HCT116 (cell line): ENCODE results near the gene SCYGR3. TPM values are rescaled to one million over a fixed set of nuclear protein-coding genes. Genes with fewer than 3 reads are reported as not detected.

Source experiments
- ATAC-seq: fragments of 200-7000 bp; cut with Tn5 transposase; 2 replicates; pipeline ENCODE4 v1.9.1; 2020; ENCODE audit warnings: mild to moderate bottlenecking, moderate library complexity
- BruUV-seq: library from RNA; stranded (reverse); fragments of 400-500 nt; replicated peaks from 2 replicates; lab custom pipeline; 2021; lab: Mats Ljungman, UMichigan
- CTCF ChIA-PET: fragments of 300-600 bp; sonication (Branson Sonifier 250); formaldehyde crosslinking; loops from one replicate; lab custom pipeline; 2021; ENCODE audit warnings: antibody characterized with exemption; lab: Charles Lee
- POLR2A ChIA-PET: fragments of 300-600, 350-600 bp; sonication (Branson Sonifier 250); formaldehyde crosslinking; loops from one replicate; lab custom pipeline; 2021; ENCODE audit warnings: antibody characterized with exemption; lab: Charles Lee
- RAD21 ChIA-PET, 2 experiments: fragments of 300-600 bp; sonication (Branson Sonifier 250); formaldehyde crosslinking; loops; one replicate each; lab custom pipeline; 2023; ENCODE audit warnings: low total read pairs in 2 of 2; ENCODE audit not compliant: uncharacterized antibody in 2 of 2, unreplicated experiment in 2 of 2, low non-redundant PET in 1 of 2; lab: Charles Lee
- DNase-seq: peaks from one replicate; pipeline ENCODE4 v3.0.0-alpha.2; 2010; ENCODE audit warnings: low read depth, low spot score
- H2AFZ ChIP-seq: fragments of 200-600 bp; shearing (Covaris generic), sonication (generic); 2 replicates; pipeline ENCODE4 v1.6.1; 2017; ENCODE audit warnings: low read depth, mixed run types, mixed read lengths, antibody characterized with exemption, low read length; ENCODE audit not compliant: poor library complexity, severe bottlenecking
- H3K27ac ChIP-seq: 2 replicates; pipeline ENCODE4 v1.5.1; 2012; ENCODE audit warnings: low read depth, low read length
- H3K27me3 ChIP-seq: fragments of 200-600 bp; sonication (generic); 2 replicates; pipeline ENCODE4 v1.6.1; 2016; ENCODE audit warnings: mixed run types, low read length, mixed read lengths; ENCODE audit not compliant: insufficient read depth
- H3K36me3 ChIP-seq, 2 experiments: fragments of 200-500 bp in 1 of 2; fragments of 200-600 bp in 1 of 2; sonication (Bioruptor generic) in 1 of 2; sonication (generic) in 1 of 2; 2 replicates each; pipeline versions ENCODE4 v1.5.1 to v1.6.1; 2014 to 2016; ENCODE audit warnings: low read length in 2 of 2, inconsistent platforms in 1 of 2, mixed read lengths in 1 of 2, mixed run types in 1 of 2; ENCODE audit not compliant: insufficient read depth in 2 of 2, control insufficient read depth in 1 of 2
- H3K4me1 ChIP-seq, 2 experiments: fragments of 200-600 bp in 1 of 2; sonication (generic) in 1 of 2; 2 replicates each; pipeline versions ENCODE4 v1.5.1 to v1.6.1; 2012 to 2017; ENCODE audit warnings: low read length in 2 of 2, inconsistent platforms in 1 of 2, mild to moderate bottlenecking in 1 of 2, mixed read lengths in 1 of 2, mixed run types in 1 of 2, moderate library complexity in 1 of 2; ENCODE audit not compliant: insufficient read depth in 2 of 2, control insufficient read depth in 1 of 2
- H3K4me2 ChIP-seq: fragments of 200-600 bp; sonication (generic); 2 replicates; pipeline ENCODE4 v1.6.1; 2017; ENCODE audit warnings: mixed run types, low read length, mixed read lengths
- H3K4me3 ChIP-seq, 2 experiments: fragments of 200-600 bp in 1 of 2; sonication (generic) in 1 of 2; replicated peaks in 1 of 2; 2 replicates each; pipeline ENCODE4 v1.5.1; 2011 to 2016; ENCODE audit warnings: low read length in 2 of 2, control low read depth in 1 of 2, low read depth in 1 of 2, mild to moderate bottlenecking in 1 of 2, mixed read lengths in 1 of 2, mixed run types in 1 of 2
- H3K79me2 ChIP-seq: fragments of 200-600 bp; sonication (generic); 2 replicates; pipeline ENCODE4 v1.6.1; 2017; ENCODE audit warnings: mild to moderate bottlenecking, mixed run types, low read length, moderate library complexity, mixed read lengths; ENCODE audit not compliant: insufficient read depth
- H3K9ac ChIP-seq: fragments of 200-600 bp; sonication (generic); 2 replicates; pipeline ENCODE4 v1.6.1; 2016; ENCODE audit warnings: low read length, mixed read lengths
- H3K9me2 ChIP-seq: fragments of 200-600 bp; sonication (generic), shearing (Covaris generic); 2 replicates; pipeline ENCODE4 v1.6.1; 2017; ENCODE audit warnings: mixed run types, mild to moderate bottlenecking, moderate library complexity; ENCODE audit not compliant: insufficient read depth
- H3K9me3 ChIP-seq, 2 experiments: fragments of 200-500 bp in 1 of 2; fragments of 200-600 bp in 1 of 2; sonication (Bioruptor generic) in 1 of 2; sonication (generic) in 1 of 2; 2 replicates each; pipeline ENCODE4 v1.6.1; 2014 to 2017; ENCODE audit warnings: low read length in 2 of 2, mixed read lengths in 2 of 2, inconsistent platforms in 1 of 2, low read depth in 1 of 2, mild to moderate bottlenecking in 1 of 2, mixed run types in 1 of 2, moderate library complexity in 1 of 2; ENCODE audit not compliant: control insufficient read depth in 1 of 2, insufficient read depth in 1 of 2
- H4K20me1 ChIP-seq: fragments of 200-600 bp; sonication (generic), shearing (Covaris generic); 2 replicates; pipeline ENCODE4 v1.6.1; 2017; ENCODE audit warnings: mixed run types, mild to moderate bottlenecking, moderate library complexity; ENCODE audit not compliant: insufficient read depth
- ATF3 ChIP-seq: IDR thresholded peaks from 2 replicates; pipeline ENCODE4 v1.6.1; 2012
- CBX3 ChIP-seq: IDR thresholded peaks from 2 replicates; pipeline ENCODE4 v1.6.1; 2012; ENCODE audit warnings: low read depth
- EGR1 ChIP-seq: IDR thresholded peaks from 2 replicates; pipeline ENCODE4 v1.6.1; 2012; ENCODE audit warnings: low read depth
- ELF1 ChIP-seq: IDR thresholded peaks from 2 replicates; pipeline ENCODE4 v1.6.1; 2012; ENCODE audit warnings: low read depth, borderline replicate concordance
- FOSL1 ChIP-seq: IDR thresholded peaks from 2 replicates; pipeline ENCODE4 v1.6.1; 2012; ENCODE audit warnings: low read depth
- JUND ChIP-seq: IDR thresholded peaks from 2 replicates; pipeline ENCODE4 v1.6.1; 2012
- MAX ChIP-seq: IDR thresholded peaks from 2 replicates; pipeline ENCODE4 v1.6.1; 2012
- POLR2A ChIP-seq: IDR thresholded peaks from 2 replicates; pipeline ENCODE4 v1.7.0; 2011; ENCODE audit warnings: borderline replicate concordance; ENCODE audit not compliant: insufficient read depth, insufficient read length; ENCODE audit errors: extremely low read depth
- POLR2AphosphoS5 ChIP-seq: IDR thresholded peaks from 2 replicates; pipeline ENCODE4 v1.6.1; 2011; ENCODE audit warnings: mild to moderate bottlenecking, low read depth, low read length, moderate library complexity
- REST ChIP-seq: IDR thresholded peaks from 2 replicates; pipeline ENCODE4 v1.6.1; 2012; ENCODE audit warnings: low read depth
- SP1 ChIP-seq: IDR thresholded peaks from 2 replicates; pipeline ENCODE4 v1.6.1; 2012; ENCODE audit warnings: low read depth
- intact Hi-C: fragments of 100-400 bp; cut with micrococcal nuclease; formaldehyde crosslinking; loops from 2 replicates; pipeline ENCODE4 v1.10.0; 2022
- total RNA-seq: library from RNA; stranded (reverse); gene quantifications from one replicate; pipeline ENCODE4 v1.2.1, GENCODE V29; 2021; ENCODE audit not compliant: unreplicated experiment

The SCYGR3 gene
- total RNA-seq, 1 experiment from 2014 or later, result not detected

GRCh38 chr2:227614246-227614645 lies 394 bp downstream of the SCYGR3 start:
- intact Hi-C loops, result no loop called here
- H3K27me3 ChIP-seq, result no peaks in the 10 kb centered on the region
- TF ChIP-seq EGR1, result no peak
- no peak for TF ChIP-seq SP1
- no peak for TF ChIP-seq FOSL1
- no peak for TF ChIP-seq ELF1
- TF ChIP-seq CBX3, result no peak
- TF ChIP-seq MAX, result no peak
- no peak for TF ChIP-seq JUND
- TF ChIP-seq ATF3, result no peak
- TF ChIP-seq POLR2A, result no peak
- no peak for TF ChIP-seq REST
- TF ChIP-seq POLR2AphosphoS5, result no peak
- TF ChIP-seq, all 23 proteins: peak for 0
- ATAC-seq (no peak), DNase-seq (no peak)
- no peaks in the 10 kb centered on the region for H3K36me3 ChIP-seq
- no TSS peak for BruUV-seq
- H3K4me2 ChIP-seq, result no peak overlapping the region
- H2AFZ ChIP-seq, result no peak overlapping the region
- no peaks in the 10 kb centered on the region for H4K20me1 ChIP-seq
- H3K9me2 ChIP-seq, result no peaks in the 10 kb centered on the region
- H3K4me3 ChIP-seq, result no peak overlapping the region
- no peaks in the 10 kb centered on the region for H3K79me2 ChIP-seq
- CTCF ChIA-PET, result no interaction called here
- no peaks in the 10 kb centered on the region for H3K4me1 ChIP-seq
- H3K9ac ChIP-seq, result no peak overlapping the region
- no peak overlapping the region for H3K27ac ChIP-seq
- POLR2A ChIA-PET, result no interaction called here
- no peaks in the 10 kb centered on the region for H3K9me3 ChIP-seq
- RAD21 ChIA-PET, result no interaction called here
